Right atrium auricular region (tissue), 2 donors: ENCODE results near the gene TM7SF3. TPM values are rescaled to one million over a fixed set of nuclear protein-coding genes. Genes with fewer than 3 reads are reported as not detected.
A peak's percentile ranks its signal among the peaks of the same experiment; 100 is the strongest.
"Not testable (repeated sequence)": the region's sequence is repeated elsewhere in the genome, so short reads cannot be mapped to it uniquely, and the experiment has no call there.

ENCODE experiments used
- DNase-seq: peaks from one replicate; pipeline ENCODE4 v3.0.0-alpha.2; 2019; ENCODE audit warnings: low spot score
- H3K27ac ChIP-seq, 2 donors: fragments of 200-600 bp; sonication (generic); 1 replicate in 1 of 2; 2 replicates in 1 of 2; pipeline ENCODE4 v1.5.1; 2016 to 2019
- H3K27me3 ChIP-seq, 2 donors: fragments of 200-600 bp; sonication (generic); one replicate each; pipeline versions ENCODE4 v1.5.1 to v1.6.0; 2017 to 2019
- H3K36me3 ChIP-seq: fragments of 200-600 bp; sonication (generic); one replicate; pipeline ENCODE4 v1.5.1; 2016
- H3K4me1 ChIP-seq, 2 donors: fragments of 200-600 bp; sonication (generic); one replicate each; pipeline versions ENCODE4 v1.5.1 to v1.6.0; 2017 to 2019
- H3K4me3 ChIP-seq, 2 donors: fragments of 200-600 bp; sonication (generic); 1 replicate in 1 of 2; 2 replicates in 1 of 2; pipeline ENCODE4 v1.5.1; 2017 to 2019; ENCODE audit warnings: mild to moderate bottlenecking in 1 of 2, moderate library complexity in 1 of 2
- H3K9me3 ChIP-seq, 2 donors: fragments of 200-600 bp; sonication (generic); one replicate each; pipeline ENCODE4 v1.5.1; 2019
- CTCF ChIP-seq, 2 donors: fragments of 200-600 bp; sonication (generic); IDR thresholded peaks; one replicate each; pipeline ENCODE4 v1.5.1; 2019; ENCODE audit warnings: antibody characterized with exemption in 2 of 2
- total RNA-seq, 2 donors: library from RNA; depleted of rRNA; stranded (reverse); fragments of >200 nt; gene quantifications; one replicate each; pipeline ENCODE4 v1.1.0, GENCODE V29; 2016

TM7SF3 gene
- total RNA-seq, 2 donors from 2014 or later, result 23.0 to 34.6 TPM

- H3K36me3 ChIP-seq, result no peaks in the 10 kb centered on the region
- H3K27me3 ChIP-seq, result no peaks in the 10 kb centered on the region
- H3K4me3 ChIP-seq, result no peak overlapping the region
- peaks cover 0 to 16% of the 10 kb centered on the region in 2 donors for H3K4me1 ChIP-seq
- H3K9me3 ChIP-seq, result no peaks in the 10 kb centered on the region
- no peak for DNase-seq
- TF ChIP-seq CTCF (IDR thresholded peaks at IDR 0.05), result no peak
- H3K27ac ChIP-seq, result no peak overlapping the region
These were observed 6.6 kb upstream of the TM7SF3 start for GRCh38 chr12:27020761-27021160.

- Histone ChIP-seq H3K27ac (no peak overlapping the region), H3K4me1 (peaks cover 0 to 17% of the 10 kb centered on the region in 2 donors), H3K9me3 (no peaks in the 10 kb centered on the region), H3K27me3 (no peaks in the 10 kb centered on the region), H3K36me3 (no peaks in the 10 kb centered on the region), H3K4me3 (no peak overlapping the region)
- TF ChIP-seq CTCF (IDR thresholded peaks at IDR 0.05), result no peak
- no peak for DNase-seq
These were observed 3.9 kb upstream of the TM7SF3 start for GRCh38 chr12:27018037-27018436.

- H3K4me1 ChIP-seq, result peaks cover 0 to 25% of the 10 kb centered on the region in 2 donors
- H3K27me3 ChIP-seq, H3K9me3 ChIP-seq: not testable (repeated sequence)
These were observed 3.1 kb upstream of the TM7SF3 start for GRCh38 chr12:27017163-27017823.

GRCh38 chr12:27015730-27016076 is 1.5 kb upstream of the TM7SF3 start:
- Histone ChIP-seq H3K4me1 (peaks cover 0 to 39% of the 10 kb centered on the region in 2 donors), H3K4me3 (no peak overlapping the region), H3K9me3 (no peaks in the 10 kb centered on the region), H3K27me3 (no peaks in the 10 kb centered on the region), H3K27ac (peak overlapping the region in 1 of 2 donors; percentile 88), H3K36me3 (no peaks in the 10 kb centered on the region)
- no peak for DNase-seq
- peak; percentile 7 to 56 for TF ChIP-seq CTCF (IDR thresholded peaks at IDR 0.05)

More at GRCh38 chr12:27017163-27017823, 3.1 kb upstream of the TM7SF3 start:
- H3K27ac ChIP-seq, result peak overlapping the region in 1 of 2 donors; percentile 1
- not testable (repeated sequence) for H3K4me3 ChIP-seq, DNase-seq, H3K36me3 ChIP-seq

GRCh38 chr12:27014859-27015729 is 910 bp upstream of the TM7SF3 start:
- peak overlapping the region; percentile 88 to 89 for H3K27ac ChIP-seq
- peak in 1 of 2 donors; percentile 15 for TF ChIP-seq CTCF (IDR thresholded peaks at IDR 0.05)
- no peaks in the 10 kb centered on the region for H3K36me3 ChIP-seq
- DNase-seq, result no peak
- H3K9me3 ChIP-seq, result no peaks in the 10 kb centered on the region
- no peaks in the 10 kb centered on the region for H3K27me3 ChIP-seq
- H3K4me1 ChIP-seq, result peaks cover 0 to 39% of the 10 kb centered on the region in 2 donors
- peak overlapping the region; percentile 77 to 95 for H3K4me3 ChIP-seq

- Histone ChIP-seq H3K36me3 (no peaks in the 10 kb centered on the region), H3K27me3 (no peaks in the 10 kb centered on the region), H3K4me3 (peak overlapping the region; percentile 77 to 95), H3K27ac (peak overlapping the region; percentile 88 to 89), H3K4me1 (peaks cover 0 to 39% of the 10 kb centered on the region in 2 donors), H3K9me3 (no peaks in the 10 kb centered on the region)
- DNase-seq, result no peak
- TF ChIP-seq CTCF (IDR thresholded peaks at IDR 0.05), result no peak
These were observed 536 bp downstream of the TM7SF3 start for GRCh38 chr12:27013611-27014084.
